CD4-positive, alpha-beta T cell (primary cell): ENCODE measurements around the gene NT5DC3. TPM values are rescaled to one million over a fixed set of nuclear protein-coding genes. Genes with fewer than 3 reads are reported as not detected.

ENCODE experiments used
- ATAC-seq: fragments of 200-7000 bp; cut with Tn5 transposase; one replicate; pipeline ENCODE4 v1.10.0; 2022; ENCODE audit warnings: mild to moderate bottlenecking; ENCODE audit not compliant: poor library complexity
- CTCF ChIA-PET: fragments of 350-600 bp; sonication (Branson Sonifier 250); formaldehyde crosslinking; loops from one replicate; lab custom pipeline; 2021; ENCODE audit warnings: antibody characterized with exemption, inconsistent platforms; lab: Charles Lee
- POLR2A ChIA-PET: fragments of 350-600 bp; sonication (Branson Sonifier 250); formaldehyde crosslinking; loops from one replicate; lab custom pipeline; 2021; ENCODE audit warnings: antibody characterized with exemption, inconsistent platforms; lab: Charles Lee
- DNase-seq, 14 experiments: peaks; one replicate each; pipeline ENCODE4 v3.0.0-alpha.2; 2013 to 2020; ENCODE audit warnings: mixed read lengths in 2 of 14
- H3K27ac ChIP-seq, 2 donors: one replicate each; pipeline versions ENCODE4 v1.5.1 to v1.7.0; 2013; ENCODE audit warnings: low read length in 2 of 2, low read depth in 1 of 2, mild to moderate bottlenecking in 1 of 2
- H3K27me3 ChIP-seq, 2 experiments: 1 replicate in 1 of 2; 2 replicates in 1 of 2; pipeline versions ENCODE4 v1.6.1 to v1.7.0; 2013; ENCODE audit warnings: low read length in 2 of 2, control low read depth in 1 of 2, mild to moderate bottlenecking in 1 of 2, moderate library complexity in 1 of 2; ENCODE audit not compliant: insufficient read depth in 2 of 2, control insufficient read depth in 1 of 2
- H3K36me3 ChIP-seq: one replicate; pipeline ENCODE4 v1.6.1; 2013; ENCODE audit warnings: low read length, control low read depth; ENCODE audit not compliant: insufficient read depth
- H3K4me1 ChIP-seq: one replicate; pipeline ENCODE4 v1.6.1; 2013; ENCODE audit warnings: low read length, control low read depth; ENCODE audit not compliant: insufficient read depth
- H3K4me3 ChIP-seq: one replicate; pipeline ENCODE4 v1.5.1; 2013; ENCODE audit warnings: mild to moderate bottlenecking, low read length, moderate library complexity
- H3K9me3 ChIP-seq, 2 experiments: 1 replicate in 1 of 2; 2 replicates in 1 of 2; pipeline versions ENCODE4 v1.6.1 to v1.7.0; 2013; ENCODE audit warnings: low read length in 2 of 2, mild to moderate bottlenecking in 2 of 2, control low read depth in 1 of 2, moderate library complexity in 1 of 2; ENCODE audit not compliant: control insufficient read depth in 1 of 2, insufficient read depth in 1 of 2
- H3K27ac Mint-ChIP-seq: one replicate; pipeline ENCODE4 v1.8.0; 2020; ENCODE audit warnings: mixed read lengths
- H3K27me3 Mint-ChIP-seq: one replicate; pipeline ENCODE4 v1.8.0; 2021; ENCODE audit warnings: mixed read lengths
- H3K36me3 Mint-ChIP-seq: one replicate; pipeline ENCODE4 v1.8.0; 2021; ENCODE audit warnings: low read depth, mixed read lengths
- H3K4me1 Mint-ChIP-seq: one replicate; pipeline ENCODE4 v1.8.0; 2021; ENCODE audit warnings: low read depth, mixed read lengths
- H3K4me3 Mint-ChIP-seq: one replicate; pipeline ENCODE4 v1.8.0; 2020; ENCODE audit warnings: mild to moderate bottlenecking, mixed read lengths
- H3K9me3 Mint-ChIP-seq: one replicate; pipeline ENCODE4 v1.8.0; 2020; ENCODE audit warnings: mixed read lengths
- CTCF ChIP-seq: fragments of 200-600 bp; IDR thresholded peaks from one replicate; pipeline ENCODE4 v1.8.0; 2022; ENCODE audit warnings: antibody characterized with exemption, mild to moderate bottlenecking
- intact Hi-C, 2 experiments: fragments of 100-400 bp; cut with DNase I in 1 of 2; cut with micrococcal nuclease in 1 of 2; formaldehyde crosslinking; loops; one replicate each; pipeline versions ENCODE4 v1.15.1 to v1.9.0; 2023 to 2025; cut with DNase I, micrococcal nuclease
- total RNA-seq, 174 experiments: library from RNA in 2 of 174; stranded (reverse) in 2 of 174; gene quantifications; one replicate each; pipeline ENCODE4 v1.2.3 and lab custom pipeline; 2021 to 2026

Gene NT5DC3
- total RNA-seq, 2 experiments from 2014 or later, result 3.5 to 4.0 TPM

- no peak overlapping the region for H3K27ac ChIP-seq
- no peak for DNase-seq
- ChIA-PET CTCF (no interaction called here), POLR2A (no interaction called here)
- ATAC-seq, result no peak
- Mint-ChIP-seq H3K36me3 (no peaks in the 10 kb centered on the region), H3K9me3 (no peaks in the 10 kb centered on the region), H3K4me1 (no peaks in the 10 kb centered on the region), H3K27me3 (no peaks in the 10 kb centered on the region), H3K4me3 (no peak overlapping the region), H3K27ac (no peak overlapping the region)
- no peak for TF ChIP-seq CTCF
- H3K4me1 ChIP-seq, result no peaks in the 10 kb centered on the region
- H3K36me3 ChIP-seq, result no peaks in the 10 kb centered on the region
- H3K9me3 ChIP-seq, result no peaks in the 10 kb centered on the region
- intact Hi-C loops, result no loop called here
- H3K27me3 ChIP-seq, result peaks cover 0 to 3% of the 10 kb centered on the region in 2 experiments
- no peak overlapping the region for H3K4me3 ChIP-seq
Measured at GRCh38 chr12:103725398-103725797, 115.6 kb downstream of the NT5DC3 start.

Other genes with a start within 250 kb of the NT5DC3 start
- 100 to 1,000 TPM; 201 to 212 TPM for gene HSP90B1, start 89.2 kb upstream of the NT5DC3 start, total RNA-seq
- gene TDG, start 124.6 kb upstream of the NT5DC3 start, total RNA-seq, result 10 to 100 TPM; 27.5 to 29.6 TPM
- not detected for gene GLT8D2, start 209.0 kb upstream of the NT5DC3 start, total RNA-seq
- 10 to 100 TPM; 11.2 to 15.1 TPM for gene HCFC2, start 223.3 kb upstream of the NT5DC3 start, total RNA-seq